AG09309 (cell line): ENCODE measurements around the gene HOXA13.

Experiments
- DNase-seq: peaks from one replicate; pipeline ENCODE4 v3.0.0-alpha.2; 2010; ENCODE audit warnings: low read depth
- H3K4me3 ChIP-seq: 2 replicates; pipeline ENCODE4 v1.5.1; 2011; ENCODE audit warnings: mild to moderate bottlenecking, low read depth, low read length, moderate library complexity; ENCODE audit not compliant: control insufficient read depth
- CTCF ChIP-seq: IDR thresholded peaks from 2 replicates; pipeline ENCODE4 v1.5.1; 2011; ENCODE audit warnings: mild to moderate bottlenecking, low read depth, low read length, inconsistent platforms; ENCODE audit not compliant: insufficient read depth, control insufficient read depth; ENCODE audit errors: missing control alignments

Gene HOXA13

GRCh38 chr7:27187475-27188385 lies 12.2 kb downstream of the HOXA13 start:
- no peak for TF ChIP-seq CTCF
- no peak for DNase-seq
- H3K4me3 ChIP-seq = peak overlapping the region; percentile 70

DNA sequence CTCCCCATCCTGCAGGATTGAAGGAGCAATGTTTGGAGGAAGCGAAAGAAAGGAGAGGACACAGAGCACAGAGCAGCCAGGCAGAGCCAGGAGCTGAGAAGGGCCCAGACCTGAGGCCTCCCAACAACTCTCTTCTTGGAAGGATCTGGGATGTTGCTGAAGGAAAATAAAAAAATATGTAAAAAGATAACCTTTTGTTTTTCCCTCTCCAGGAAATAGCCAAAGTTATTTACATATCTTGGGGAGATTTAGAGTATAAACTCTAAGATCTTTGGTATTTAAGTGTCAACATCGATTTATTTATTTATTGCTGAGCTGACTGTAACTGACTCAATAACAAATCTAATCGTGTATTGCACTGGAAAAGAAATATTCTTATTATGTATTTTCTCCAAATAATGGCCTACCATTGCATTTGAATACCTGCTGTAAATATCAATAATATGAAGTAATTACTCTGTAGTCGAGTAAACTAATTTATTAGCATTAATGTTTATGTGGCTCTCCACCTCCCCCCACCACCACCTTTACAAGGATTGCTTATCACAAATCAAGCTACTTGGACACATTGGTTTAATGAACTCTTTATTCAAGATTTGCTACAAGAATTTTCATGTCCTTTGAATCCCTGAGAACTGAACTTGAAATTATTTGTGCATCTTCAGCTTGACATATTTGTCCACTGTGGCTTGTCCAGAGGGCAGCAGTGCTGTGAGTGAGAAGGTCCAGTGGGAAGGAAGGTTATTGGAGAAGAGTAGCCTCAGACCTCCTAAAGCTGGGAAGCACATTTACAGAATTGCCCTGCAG lies 13.0 kb downstream of the HOXA13 start:
- TF ChIP-seq CTCF = no peak
- H3K4me3 ChIP-seq = peak overlapping the region; percentile 98
- no peak for DNase-seq

DNA sequence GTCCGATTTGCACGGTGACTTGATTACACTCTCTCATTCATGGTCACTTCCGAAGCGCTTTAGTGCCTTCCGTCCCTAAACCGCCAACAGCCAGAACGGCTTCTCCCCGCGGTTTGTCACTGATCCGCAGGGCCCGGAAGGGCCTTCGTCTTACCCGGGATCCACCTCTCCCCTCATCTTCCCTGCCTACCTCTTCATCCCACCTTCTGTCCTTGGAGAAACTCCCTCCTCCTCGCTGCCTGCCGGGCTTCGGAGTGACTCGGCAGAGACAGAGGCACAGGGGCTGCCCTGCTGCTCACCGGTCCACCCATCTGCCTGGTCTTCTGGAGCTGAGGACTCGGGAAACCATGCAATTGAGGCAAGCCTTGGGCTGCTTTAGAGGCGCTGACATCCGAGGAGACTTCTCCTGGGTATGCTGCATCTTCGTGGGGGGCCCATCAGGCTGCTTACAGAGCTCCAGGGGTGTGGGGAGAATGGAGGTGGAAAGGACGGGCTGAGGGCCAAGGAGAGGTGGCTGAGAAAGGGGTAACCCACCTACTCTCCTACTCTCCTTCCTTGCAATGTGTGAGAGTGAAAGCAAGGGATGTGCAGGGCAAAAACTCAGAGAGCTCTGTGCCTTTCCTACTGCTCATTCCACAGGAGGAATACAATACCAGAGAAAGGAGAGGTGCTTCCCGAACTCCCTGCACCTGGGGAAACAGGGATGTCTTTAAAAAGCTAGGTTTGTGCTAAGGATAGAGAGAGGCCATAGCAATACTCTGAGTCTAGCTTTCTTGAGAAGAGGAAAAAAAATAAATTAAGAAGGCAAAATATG lies 13.8 kb downstream of the HOXA13 start:
- DNase-seq = no peak
- no peak for TF ChIP-seq CTCF
- peak overlapping the region; percentile 98 for H3K4me3 ChIP-seq

GRCh38 chr7:27185013-27185853 lies 14.7 kb downstream of the HOXA13 start, which contains the start of gene HOXA11:
Gene HOXA11, minus strand, starts transcription at chr7:27185232. Its CDS starts 88 bp downstream, at chr7:27185144.
- peak; percentile 98 for DNase-seq
- peak within 1 kb of the TSS; percentile 98 for H3K4me3 ChIP-seq
- TF ChIP-seq CTCF = no peak

- no peak for DNase-seq
- no peak for TF ChIP-seq CTCF
- H3K4me3 ChIP-seq = peak overlapping the region; percentile 98
These were observed 15.4 kb downstream of the HOXA13 start for GRCh38 chr7:27184337-27185012.
